ENCODE data around the gene BMP6. TPM values are rescaled to one million over a fixed set of nuclear protein-coding genes. Genes with fewer than 3 reads are reported as not detected.

BMP6 gene
- total and polyA plus RNA-seq, 10 of the 15 experiments (the other 5 are each of a cell fraction or from before 2014, with no cell fraction given), result 0.02 to 0.15 (median 0.05) TPM; not detected in 5

DNA sequence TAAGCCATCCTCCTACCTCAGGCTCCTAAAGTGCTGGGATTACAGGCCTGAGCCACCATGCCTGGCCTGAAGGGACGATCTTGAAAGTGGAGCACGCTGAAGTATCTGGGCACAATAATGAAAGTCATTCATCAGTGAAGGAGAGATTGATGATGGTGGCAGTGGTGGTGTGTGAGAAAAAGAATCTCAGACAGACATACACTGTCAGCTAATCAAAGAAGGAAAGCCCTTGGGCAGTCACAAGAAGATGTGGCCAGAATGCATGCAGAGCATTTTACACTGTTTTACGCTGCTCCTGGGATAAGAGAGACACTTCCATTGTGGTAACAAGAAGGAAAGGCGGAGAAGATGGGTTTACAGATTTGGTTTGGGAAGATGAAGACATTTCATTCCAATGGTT, 20.4 kb upstream of the BMP6 start:
- POLR2A ChIA-PET, result no interaction called here
- H2AFZ ChIP-seq (ENCODE audit: control insufficient read depth, low read depth, low read length), result no peak overlapping the region
- SMC1A ChIA-PET (ENCODE audit: uncharacterized antibody, unreplicated experiment), result interaction anchor here (0.7 kb wide), 1 partner anchor 150 kb away, joined by 3 read pairs; no protein-coding TSS in a partner anchor
- no peaks in the 10 kb centered on the region for H3K4me1 ChIP-seq (ENCODE audit: control insufficient read depth, insufficient read depth, low read length)
- WGBS (ENCODE audit: insufficient coverage, insufficient replicate concordance, low lambda C conversion rate, missing lambda C conversion rate), result 69% methylated on average over 4 of the region's 4 CpGs
- CTCF ChIA-PET, result no interaction called here
- ATAC-seq (no peak), DNase-seq (ENCODE audit: low read depth, low spot score) (no peak), FAIRE-seq (no peak)
- in situ Hi-C loops (cut with MboI) (no loop called here), intact Hi-C loops (cut with micrococcal nuclease; ENCODE audit: unreplicated experiment) (no loop called here)
- H3K36me3 ChIP-seq (ENCODE audit: control insufficient read depth in 2 of 2, insufficient read depth in 2 of 2, low read length in 1 of 2), result no peaks in the 10 kb centered on the region
- no peak overlapping the region for H3K9ac ChIP-seq (ENCODE audit: control insufficient read depth, insufficient read depth, low read length)
- H3K27ac ChIP-seq (ENCODE audit: control insufficient read depth, insufficient read depth), result no peak overlapping the region
- TF ChIP-seq ZSCAN29 (IDR thresholded peaks at IDR 0.05) (no peak), NR2C1 (IDR thresholded peaks at IDR 0.05) (no peak), SUPT20H (IDR thresholded peaks at IDR 0.05; ENCODE audit: borderline replicate concordance, control insufficient read depth, low read depth, low read length) (no peak), MTA2 (IDR thresholded peaks at IDR 0.05; ENCODE audit: low read depth) (no peak), SREBF1 (IDR thresholded peaks at IDR 0.05; ENCODE audit: low read length) (no peak), BACH1 (IDR thresholded peaks at IDR 0.05; ENCODE audit: borderline replicate concordance) (no peak), CHD4 (IDR thresholded peaks at IDR 0.05) (no peak), POU2F2 (IDR thresholded peaks at IDR 0.05; ENCODE audit: borderline replicate concordance, low read depth, low read length) (no peak), ZNF384 (IDR thresholded peaks at IDR 0.05; ENCODE audit: borderline replicate concordance, low read depth, low read length) (no peak), STAT1 (conservative IDR thresholded peaks at IDR 0.05) (no peak), RAD51 (IDR thresholded peaks at IDR 0.05) (no peak)
- TF ChIP-seq, protein P1, sequence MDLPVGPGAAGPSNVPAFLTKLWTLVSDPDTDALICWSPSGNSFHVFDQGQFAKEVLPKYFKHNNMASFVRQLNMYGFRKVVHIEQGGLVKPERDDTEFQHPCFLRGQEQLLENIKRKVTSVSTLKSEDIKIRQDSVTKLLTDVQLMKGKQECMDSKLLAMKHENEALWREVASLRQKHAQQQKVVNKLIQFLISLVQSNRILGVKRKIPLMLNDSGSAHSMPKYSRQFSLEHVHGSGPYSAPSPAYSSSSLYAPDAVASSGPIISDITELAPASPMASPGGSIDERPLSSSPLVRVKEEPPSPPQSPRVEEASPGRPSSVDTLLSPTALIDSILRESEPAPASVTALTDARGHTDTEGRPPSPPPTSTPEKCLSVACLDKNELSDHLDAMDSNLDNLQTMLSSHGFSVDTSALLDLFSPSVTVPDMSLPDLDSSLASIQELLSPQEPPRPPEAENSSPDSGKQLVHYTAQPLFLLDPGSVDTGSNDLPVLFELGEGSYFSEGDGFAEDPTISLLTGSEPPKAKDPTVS (IDR thresholded peaks at IDR 0.05; ENCODE audit: low read depth, low read length), result no peak
- TF ChIP-seq, protein P2, sequence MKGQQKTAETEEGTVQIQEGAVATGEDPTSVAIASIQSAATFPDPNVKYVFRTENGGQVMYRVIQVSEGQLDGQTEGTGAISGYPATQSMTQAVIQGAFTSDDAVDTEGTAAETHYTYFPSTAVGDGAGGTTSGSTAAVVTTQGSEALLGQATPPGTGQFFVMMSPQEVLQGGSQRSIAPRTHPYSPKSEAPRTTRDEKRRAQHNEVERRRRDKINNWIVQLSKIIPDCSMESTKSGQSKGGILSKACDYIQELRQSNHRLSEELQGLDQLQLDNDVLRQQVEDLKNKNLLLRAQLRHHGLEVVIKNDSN (IDR thresholded peaks at IDR 0.05; ENCODE audit: borderline replicate concordance, extremely low read length, insufficient read depth, low read depth, low read length), result no peak
- TF ChIP-seq, protein P3, sequence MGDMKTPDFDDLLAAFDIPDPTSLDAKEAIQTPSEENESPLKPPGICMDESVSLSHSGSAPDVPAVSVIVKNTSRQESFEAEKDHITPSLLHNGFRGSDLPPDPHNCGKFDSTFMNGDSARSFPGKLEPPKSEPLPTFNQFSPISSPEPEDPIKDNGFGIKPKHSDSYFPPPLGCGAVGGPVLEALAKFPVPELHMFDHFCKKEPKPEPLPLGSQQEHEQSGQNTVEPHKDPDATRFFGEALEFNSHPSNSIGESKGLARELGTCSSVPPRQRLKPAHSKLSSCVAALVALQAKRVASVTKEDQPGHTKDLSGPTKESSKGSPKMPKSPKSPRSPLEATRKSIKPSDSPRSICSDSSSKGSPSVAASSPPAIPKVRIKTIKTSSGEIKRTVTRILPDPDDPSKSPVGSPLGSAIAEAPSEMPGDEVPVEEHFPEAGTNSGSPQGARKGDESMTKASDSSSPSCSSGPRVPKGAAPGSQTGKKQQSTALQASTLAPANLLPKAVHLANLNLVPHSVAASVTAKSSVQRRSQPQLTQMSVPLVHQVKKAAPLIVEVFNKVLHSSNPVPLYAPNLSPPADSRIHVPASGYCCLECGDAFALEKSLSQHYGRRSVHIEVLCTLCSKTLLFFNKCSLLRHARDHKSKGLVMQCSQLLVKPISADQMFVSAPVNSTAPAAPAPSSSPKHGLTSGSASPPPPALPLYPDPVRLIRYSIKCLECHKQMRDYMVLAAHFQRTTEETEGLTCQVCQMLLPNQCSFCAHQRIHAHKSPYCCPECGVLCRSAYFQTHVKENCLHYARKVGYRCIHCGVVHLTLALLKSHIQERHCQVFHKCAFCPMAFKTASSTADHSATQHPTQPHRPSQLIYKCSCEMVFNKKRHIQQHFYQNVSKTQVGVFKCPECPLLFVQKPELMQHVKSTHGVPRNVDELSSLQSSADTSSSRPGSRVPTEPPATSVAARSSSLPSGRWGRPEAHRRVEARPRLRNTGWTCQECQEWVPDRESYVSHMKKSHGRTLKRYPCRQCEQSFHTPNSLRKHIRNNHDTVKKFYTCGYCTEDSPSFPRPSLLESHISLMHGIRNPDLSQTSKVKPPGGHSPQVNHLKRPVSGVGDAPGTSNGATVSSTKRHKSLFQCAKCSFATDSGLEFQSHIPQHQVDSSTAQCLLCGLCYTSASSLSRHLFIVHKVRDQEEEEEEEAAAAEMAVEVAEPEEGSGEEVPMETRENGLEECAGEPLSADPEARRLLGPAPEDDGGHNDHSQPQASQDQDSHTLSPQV (IDR thresholded peaks at IDR 0.05), result no peak
- TF ChIP-seq, protein P4, sequence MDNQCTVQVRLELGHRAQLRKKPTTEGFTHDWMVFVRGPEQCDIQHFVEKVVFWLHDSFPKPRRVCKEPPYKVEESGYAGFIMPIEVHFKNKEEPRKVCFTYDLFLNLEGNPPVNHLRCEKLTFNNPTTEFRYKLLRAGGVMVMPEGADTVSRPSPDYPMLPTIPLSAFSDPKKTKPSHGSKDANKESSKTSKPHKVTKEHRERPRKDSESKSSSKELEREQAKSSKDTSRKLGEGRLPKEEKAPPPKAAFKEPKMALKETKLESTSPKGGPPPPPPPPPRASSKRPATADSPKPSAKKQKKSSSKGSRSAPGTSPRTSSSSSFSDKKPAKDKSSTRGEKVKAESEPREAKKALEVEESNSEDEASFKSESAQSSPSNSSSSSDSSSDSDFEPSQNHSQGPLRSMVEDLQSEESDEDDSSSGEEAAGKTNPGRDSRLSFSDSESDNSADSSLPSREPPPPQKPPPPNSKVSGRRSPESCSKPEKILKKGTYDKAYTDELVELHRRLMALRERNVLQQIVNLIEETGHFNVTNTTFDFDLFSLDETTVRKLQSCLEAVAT (IDR thresholded peaks at IDR 0.05), result no peak
- H4K20me1 ChIP-seq (ENCODE audit: control insufficient read depth, insufficient read depth), result no peaks in the 10 kb centered on the region
- peaks cover 0 to 4% of the 10 kb centered on the region in 2 experiments; a peak in 3 of 4 replicates for H3K27me3 ChIP-seq (replicated peaks in 1 of 2; ENCODE audit: control insufficient read depth in 2 of 2, insufficient read depth in 2 of 2, low read length in 1 of 2)
- H3K4me3 ChIP-seq, result no peak overlapping the region
- no peaks in the 10 kb centered on the region for H3K79me2 ChIP-seq (ENCODE audit: control insufficient read depth, insufficient read depth, low read length)
- no peaks in the 10 kb centered on the region for H3K9me3 ChIP-seq (replicated peaks; ENCODE audit: control insufficient read depth, insufficient read depth, low read length)
- RAD21 ChIA-PET (ENCODE audit: unreplicated experiment), result no interaction called here
- no peak overlapping the region for H3K4me2 ChIP-seq (ENCODE audit: control insufficient read depth, insufficient read depth)
- BruUV-seq (replicated peaks), result no TSS peak
